Body of pancreas (tissue), 4 donors: ENCODE results near the gene PAFAH2.

Source experiments
- POLR2A ChIP-seq, 3 donors: fragments of 450-650 bp; IDR thresholded peaks; one replicate each; pipeline ENCODE4 v1.6.1; 2016; ENCODE audit warnings: antibody characterized with exemption in 3 of 3, mild to moderate bottlenecking in 2 of 3
- TF ChIP-seq, protein P1 (sequence below), 7 experiments: fragments of 450-650 bp in 4 of 7; fragments of 200-600 bp in 3 of 7; sonication (generic) in 3 of 7; IDR thresholded peaks; one replicate each; pipeline ENCODE4 v1.5.1; 2016 to 2019; ENCODE audit warnings: antibody characterized with exemption in 7 of 7

- TF ChIP-seq, protein P1, sequence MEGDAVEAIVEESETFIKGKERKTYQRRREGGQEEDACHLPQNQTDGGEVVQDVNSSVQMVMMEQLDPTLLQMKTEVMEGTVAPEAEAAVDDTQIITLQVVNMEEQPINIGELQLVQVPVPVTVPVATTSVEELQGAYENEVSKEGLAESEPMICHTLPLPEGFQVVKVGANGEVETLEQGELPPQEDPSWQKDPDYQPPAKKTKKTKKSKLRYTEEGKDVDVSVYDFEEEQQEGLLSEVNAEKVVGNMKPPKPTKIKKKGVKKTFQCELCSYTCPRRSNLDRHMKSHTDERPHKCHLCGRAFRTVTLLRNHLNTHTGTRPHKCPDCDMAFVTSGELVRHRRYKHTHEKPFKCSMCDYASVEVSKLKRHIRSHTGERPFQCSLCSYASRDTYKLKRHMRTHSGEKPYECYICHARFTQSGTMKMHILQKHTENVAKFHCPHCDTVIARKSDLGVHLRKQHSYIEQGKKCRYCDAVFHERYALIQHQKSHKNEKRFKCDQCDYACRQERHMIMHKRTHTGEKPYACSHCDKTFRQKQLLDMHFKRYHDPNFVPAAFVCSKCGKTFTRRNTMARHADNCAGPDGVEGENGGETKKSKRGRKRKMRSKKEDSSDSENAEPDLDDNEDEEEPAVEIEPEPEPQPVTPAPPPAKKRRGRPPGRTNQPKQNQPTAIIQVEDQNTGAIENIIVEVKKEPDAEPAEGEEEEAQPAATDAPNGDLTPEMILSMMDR (IDR thresholded peaks at IDR 0.05): no peak
- TF ChIP-seq POLR2A (IDR thresholded peaks at IDR 0.05): no peak
Measured at GRCh38 chr1:26009796-26010447, 12.1 kb upstream of the PAFAH2 start.
